Nucleus accumbens (tissue), 56 donors: ENCODE results near the gene ANP32E.
"Not testable (repeated sequence)": the region's sequence is repeated elsewhere in the genome, so short reads cannot be mapped to it uniquely, and the experiment has no call there.

ENCODE experiments used
- DNase-seq, 56 donors: peaks; one replicate each; lab custom pipeline; 2025; lab: John Stamatoyannopoulos, UW

Gene ANP32E

GRCh38 chr1:150257624-150258585 lies 22.0 kb upstream of the ANP32E start, which contains the start of gene CA14:
CA14 (plus strand) TSS chr1:150257774; CDS start chr1:150258129, 355 bp downstream.
- DNase-seq: peak in 48 of 56 donors; percentile 20 to 78 (median 55)

- peak in 52 of 56 donors; percentile 20 to 89 (median 69) for DNase-seq
Measured at GRCh38 chr1:150256554-150257341, 20.8 kb upstream of the ANP32E start.

GRCh38 chr1:150256198-150256553 lies 20.3 kb upstream of the ANP32E start:
- DNase-seq: no peak

- no peak for DNase-seq
Measured at GRCh38 chr1:150249936-150250335, 14.0 kb upstream of the ANP32E start.

- no peak for DNase-seq
Measured at GRCh38 chr1:150243003-150243402, 7.1 kb upstream of the ANP32E start.

- DNase-seq: no peak
Measured at GRCh38 chr1:150237746-150238145, 1.8 kb upstream of the ANP32E start.

- DNase-seq: not testable (repeated sequence)
Measured at GRCh38 chr1:150237176-150237575, 1.3 kb upstream of the ANP32E start.

GRCh38 chr1:150236614-150237100 lies 745 bp upstream of the ANP32E start:
- DNase-seq: no peak

GRCh38 chr1:150235294-150235851 lies 539 bp downstream of the ANP32E start:
- peak in 20 of 56 donors; percentile 5 to 60 (median 29) for DNase-seq

GRCh38 chr1:150234566-150235293 lies 1.2 kb downstream of the ANP32E start:
- DNase-seq: peak in 51 of 56 donors; percentile 23 to 82 (median 57)

- DNase-seq: peak in 1 of 56 donors; percentile 47
Measured at GRCh38 chr1:150234309-150234565, 1.7 kb downstream of the ANP32E start.

- DNase-seq: peak in 14 of 56 donors; percentile 0 to 44 (median 28)
Measured at GRCh38 chr1:150233359-150234308, 2.3 kb downstream of the ANP32E start.

GRCh38 chr1:150232921-150233320 lies 3.0 kb downstream of the ANP32E start:
- DNase-seq: not testable (repeated sequence)

- DNase-seq: not testable (repeated sequence)
Measured at GRCh38 chr1:150228246-150228645, 7.7 kb downstream of the ANP32E start.

- DNase-seq: no peak
Measured at GRCh38 chr1:150227228-150227627, 8.7 kb downstream of the ANP32E start.

GRCh38 chr1:150226486-150226885 lies 9.4 kb downstream of the ANP32E start:
- no peak for DNase-seq

GRCh38 chr1:150225546-150225945 lies 10.4 kb downstream of the ANP32E start:
- no peak for DNase-seq

- DNase-seq: no peak
Measured at GRCh38 chr1:150224983-150225382, 10.9 kb downstream of the ANP32E start.

GRCh38 chr1:150221552-150221951 lies 14.4 kb downstream of the ANP32E start:
- DNase-seq: no peak
